ENCODE results near the gene MSI2. TPM values are rescaled to one million over a fixed set of nuclear protein-coding genes. Genes with fewer than 3 reads are reported as not detected.

Gene MSI2
- total RNA-seq, 3 donors from 2014 or later = 40.6 to 56.2 (median 54.3) TPM

DNA sequence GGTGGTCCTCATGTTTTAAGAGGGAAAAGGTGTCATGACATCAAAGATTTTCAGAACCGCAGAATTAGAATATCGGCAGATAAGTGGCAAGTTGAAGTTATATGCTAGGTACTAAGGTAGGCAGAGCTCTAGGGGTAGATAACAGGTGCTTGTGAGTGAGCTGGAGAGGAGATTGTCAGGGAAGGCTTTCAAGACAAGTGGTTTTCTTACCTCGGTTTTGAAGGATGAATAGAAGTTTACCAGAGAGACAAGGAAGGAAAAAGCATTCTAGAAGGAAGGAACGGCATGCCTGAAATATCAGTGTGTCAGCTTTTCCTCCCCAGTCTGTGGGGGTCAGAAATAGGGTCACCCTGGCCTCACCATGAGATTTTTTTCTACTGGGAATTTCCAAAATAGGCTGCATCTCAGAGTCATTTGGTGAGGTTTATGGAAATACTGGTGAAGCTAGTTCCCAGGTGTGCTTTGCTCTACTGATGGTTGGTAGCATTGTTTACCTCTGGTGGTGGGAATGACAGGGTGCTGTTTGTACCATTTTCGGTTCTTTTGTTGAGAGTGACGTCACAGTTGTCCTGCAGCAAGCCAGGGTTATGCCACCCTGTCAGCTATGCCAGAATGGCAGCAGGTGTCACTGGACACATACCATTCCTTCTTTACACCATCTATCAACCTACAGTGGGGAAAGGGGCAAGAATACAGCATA, 112.5 kb downstream of the MSI2 start:
- H3K4me3 Mint-ChIP-seq = no peak overlapping the region
- DNase-seq (no peak), ATAC-seq (no peak)

DNA sequence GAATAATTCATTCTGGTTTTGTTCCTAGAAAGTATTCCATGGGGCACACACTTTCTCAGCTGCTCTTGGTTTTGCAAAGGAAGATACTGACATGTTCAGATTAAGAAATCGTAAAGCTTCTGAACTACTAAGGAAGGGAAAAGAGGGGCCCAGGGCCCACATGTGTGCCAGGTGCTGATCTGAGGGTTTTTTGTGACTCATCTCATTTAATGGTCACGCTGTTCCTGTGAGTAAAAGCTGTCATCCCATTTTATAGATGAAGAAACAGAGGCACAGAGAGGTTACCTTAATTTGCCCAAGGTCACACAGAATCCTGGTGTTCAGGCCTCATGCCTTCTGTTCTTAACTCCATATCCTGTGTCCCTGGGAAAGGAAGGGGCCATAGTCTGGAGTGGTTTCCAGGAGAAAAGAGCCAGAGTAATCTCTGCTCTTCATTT, 113.2 kb downstream of the MSI2 start:
- ATAC-seq (no peak), DNase-seq (no peak)
- peaks cover 26% of the 10 kb centered on the region for H3K4me1 Mint-ChIP-seq (ENCODE audit: low read depth)
- H3K27me3 Mint-ChIP-seq (ENCODE audit: low read depth) = no peaks in the 10 kb centered on the region
- peaks cover 10% of the 10 kb centered on the region for H3K36me3 Mint-ChIP-seq (ENCODE audit: insufficient read depth)
- no peaks in the 10 kb centered on the region for H3K9me3 Mint-ChIP-seq
- H3K4me3 Mint-ChIP-seq = no peak overlapping the region

More for the DNA sequence above, 112.5 kb downstream of the MSI2 start:
- Mint-ChIP-seq H3K27me3 (ENCODE audit: low read depth) (no peaks in the 10 kb centered on the region), H3K9me3 (no peaks in the 10 kb centered on the region), H3K4me1 (ENCODE audit: low read depth) (peaks cover 26% of the 10 kb centered on the region), H3K36me3 (ENCODE audit: insufficient read depth) (peaks cover 10% of the 10 kb centered on the region)

DNA sequence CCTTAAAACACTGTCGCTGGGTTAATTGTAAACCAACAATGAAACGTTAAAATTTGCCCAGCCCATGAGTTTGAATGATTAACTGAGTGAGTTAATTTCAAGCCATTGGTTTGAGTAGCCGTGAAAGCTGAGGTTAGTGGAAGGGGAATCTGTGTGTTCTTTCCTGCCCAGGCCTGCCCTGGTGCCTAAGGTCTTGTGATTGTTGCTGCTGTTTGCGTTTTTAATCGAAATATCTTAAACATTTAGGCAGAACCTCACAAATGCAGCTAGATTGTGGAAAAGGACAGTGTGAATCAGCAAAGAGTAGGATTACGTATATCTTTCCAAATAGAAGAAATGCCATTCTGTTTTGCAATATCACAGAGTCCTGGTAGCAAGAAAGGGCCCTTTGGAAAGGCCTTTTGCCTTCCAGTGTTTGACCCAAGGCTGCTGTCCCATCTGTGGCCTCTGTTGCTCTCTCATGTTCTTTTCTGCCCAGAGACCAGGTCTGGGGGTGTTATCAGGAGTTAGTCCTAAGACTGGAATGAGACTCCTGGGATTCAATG, 113.8 kb downstream of the MSI2 start:
- peaks cover 13% of the 10 kb centered on the region for H3K36me3 Mint-ChIP-seq (ENCODE audit: insufficient read depth)
- ATAC-seq (no peak), DNase-seq (no peak)
- H3K4me1 Mint-ChIP-seq (ENCODE audit: low read depth) = peaks cover 28% of the 10 kb centered on the region
- H3K27me3 Mint-ChIP-seq (ENCODE audit: low read depth) = no peaks in the 10 kb centered on the region
- no peak overlapping the region for H3K4me3 Mint-ChIP-seq
- H3K9me3 Mint-ChIP-seq = no peaks in the 10 kb centered on the region

DNA sequence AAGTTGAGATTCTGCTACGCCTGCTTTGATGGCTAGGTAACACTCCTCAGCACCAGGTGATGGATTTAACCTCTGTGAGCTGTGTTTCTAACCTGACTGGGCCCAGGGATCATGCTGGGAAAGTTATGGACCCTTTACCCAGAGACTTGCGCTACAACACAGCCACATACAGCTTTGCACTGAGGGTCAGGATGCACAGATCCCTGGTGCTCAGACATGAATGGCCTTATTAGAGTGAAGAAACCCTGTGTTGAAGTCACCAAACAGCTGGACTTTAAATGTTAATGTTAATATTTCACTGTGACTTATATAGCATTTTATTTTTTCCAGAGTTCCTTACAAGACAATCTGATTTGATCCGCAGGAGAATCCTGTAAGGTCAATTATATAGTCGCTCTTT, 114.3 kb downstream of the MSI2 start:
- DNase-seq (no peak), ATAC-seq (no peak)
- Mint-ChIP-seq H3K4me1 (ENCODE audit: low read depth) (peaks cover 23% of the 10 kb centered on the region), H3K4me3 (no peak overlapping the region), H3K9me3 (no peaks in the 10 kb centered on the region), H3K36me3 (ENCODE audit: insufficient read depth) (peaks cover 15% of the 10 kb centered on the region), H3K27me3 (ENCODE audit: low read depth) (no peaks in the 10 kb centered on the region)

- Mint-ChIP-seq H3K4me3 (no peak overlapping the region), H3K36me3 (ENCODE audit: insufficient read depth) (peaks cover 15% of the 10 kb centered on the region), H3K27me3 (ENCODE audit: low read depth) (no peaks in the 10 kb centered on the region), H3K9me3 (no peaks in the 10 kb centered on the region), H3K4me1 (ENCODE audit: low read depth) (peaks cover 14% of the 10 kb centered on the region)
- no peak for DNase-seq
- ATAC-seq = no peak
These were observed 115.8 kb downstream of the MSI2 start for GRCh38 chr17:57372156-57372555.

DNA sequence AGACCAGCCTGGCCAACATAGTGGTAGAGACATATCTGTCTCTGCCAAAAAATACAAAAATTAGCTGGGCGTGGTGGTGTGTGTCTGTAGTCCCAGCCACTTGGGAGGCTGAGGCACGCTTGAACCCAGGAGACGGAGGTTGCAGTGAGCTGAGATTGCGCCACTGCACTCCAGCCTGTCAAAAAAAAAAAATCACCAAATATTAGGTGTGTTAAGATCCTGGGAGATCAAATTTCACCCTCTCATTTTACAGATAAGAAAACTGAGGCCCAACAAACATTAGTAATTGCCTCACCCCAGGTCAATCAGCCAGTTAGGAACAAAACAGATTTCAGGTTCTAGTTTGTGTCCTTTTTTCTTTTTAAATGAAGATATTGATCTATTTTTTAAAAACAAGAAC, 116.7 kb downstream of the MSI2 start:
- peaks cover 15% of the 10 kb centered on the region for H3K36me3 Mint-ChIP-seq (ENCODE audit: insufficient read depth)
- H3K4me1 Mint-ChIP-seq (ENCODE audit: low read depth) = peaks cover 16% of the 10 kb centered on the region
- no peak overlapping the region for H3K4me3 Mint-ChIP-seq
- no peak for DNase-seq
- no peaks in the 10 kb centered on the region for H3K27me3 Mint-ChIP-seq (ENCODE audit: low read depth)
- no peak for ATAC-seq
- no peaks in the 10 kb centered on the region for H3K9me3 Mint-ChIP-seq

DNA sequence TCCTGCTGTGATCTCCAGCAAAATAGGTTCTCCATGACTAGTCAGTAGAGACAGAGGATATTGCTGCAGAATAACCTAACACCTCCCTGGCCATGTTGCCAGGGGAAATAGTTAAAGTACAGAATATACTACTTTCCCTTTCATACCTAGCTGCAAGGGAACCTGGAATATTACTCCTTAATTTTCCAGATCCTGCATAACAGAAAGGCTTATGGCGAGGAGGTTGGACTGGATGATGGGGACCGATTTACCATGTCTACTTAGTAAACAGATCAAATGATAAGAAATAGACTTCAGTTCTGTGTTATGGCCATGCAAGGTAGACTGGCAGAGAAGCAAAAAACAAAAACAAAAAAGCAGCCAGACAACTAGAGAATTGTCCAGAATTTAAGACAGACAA, 117.4 kb downstream of the MSI2 start:
- Mint-ChIP-seq H3K4me3 (no peak overlapping the region), H3K4me1 (ENCODE audit: low read depth) (peaks cover 17% of the 10 kb centered on the region), H3K36me3 (ENCODE audit: insufficient read depth) (peaks cover 15% of the 10 kb centered on the region)

GRCh38 chr17:57375040-57375769, 118.9 kb downstream of the MSI2 start:
- H3K27me3 Mint-ChIP-seq (ENCODE audit: low read depth) = no peaks in the 10 kb centered on the region
- peaks cover 20% of the 10 kb centered on the region for H3K4me1 Mint-ChIP-seq (ENCODE audit: low read depth)
- H3K9me3 Mint-ChIP-seq = no peaks in the 10 kb centered on the region
- DNase-seq = no peak
- ATAC-seq = no peak
- H3K36me3 Mint-ChIP-seq (ENCODE audit: insufficient read depth) = peaks cover 17% of the 10 kb centered on the region
- H3K4me3 Mint-ChIP-seq = no peak overlapping the region

More for the DNA sequence above, 117.4 kb downstream of the MSI2 start:
- no peak for ATAC-seq
- H3K27me3 Mint-ChIP-seq (ENCODE audit: low read depth) = no peaks in the 10 kb centered on the region
- DNase-seq = no peak
- H3K9me3 Mint-ChIP-seq = no peaks in the 10 kb centered on the region

- H3K9me3 Mint-ChIP-seq = no peaks in the 10 kb centered on the region
- peaks cover 20% of the 10 kb centered on the region for H3K4me1 Mint-ChIP-seq (ENCODE audit: low read depth)
- peaks cover 17% of the 10 kb centered on the region for H3K36me3 Mint-ChIP-seq (ENCODE audit: insufficient read depth)
- DNase-seq (no peak), ATAC-seq (no peak)
- H3K4me3 Mint-ChIP-seq = no peak overlapping the region
- no peaks in the 10 kb centered on the region for H3K27me3 Mint-ChIP-seq (ENCODE audit: low read depth)
These were observed 119.5 kb downstream of the MSI2 start for GRCh38 chr17:57375770-57376225.

GRCh38 chr17:57377094-57377493, 120.8 kb downstream of the MSI2 start:
- no peak overlapping the region for H3K4me3 Mint-ChIP-seq
- H3K36me3 Mint-ChIP-seq (ENCODE audit: insufficient read depth) = peaks cover 20% of the 10 kb centered on the region
- H3K4me1 Mint-ChIP-seq (ENCODE audit: low read depth) = peaks cover 20% of the 10 kb centered on the region
- no peaks in the 10 kb centered on the region for H3K9me3 Mint-ChIP-seq
- no peak for DNase-seq
- no peaks in the 10 kb centered on the region for H3K27me3 Mint-ChIP-seq (ENCODE audit: low read depth)
- no peak for ATAC-seq

DNA sequence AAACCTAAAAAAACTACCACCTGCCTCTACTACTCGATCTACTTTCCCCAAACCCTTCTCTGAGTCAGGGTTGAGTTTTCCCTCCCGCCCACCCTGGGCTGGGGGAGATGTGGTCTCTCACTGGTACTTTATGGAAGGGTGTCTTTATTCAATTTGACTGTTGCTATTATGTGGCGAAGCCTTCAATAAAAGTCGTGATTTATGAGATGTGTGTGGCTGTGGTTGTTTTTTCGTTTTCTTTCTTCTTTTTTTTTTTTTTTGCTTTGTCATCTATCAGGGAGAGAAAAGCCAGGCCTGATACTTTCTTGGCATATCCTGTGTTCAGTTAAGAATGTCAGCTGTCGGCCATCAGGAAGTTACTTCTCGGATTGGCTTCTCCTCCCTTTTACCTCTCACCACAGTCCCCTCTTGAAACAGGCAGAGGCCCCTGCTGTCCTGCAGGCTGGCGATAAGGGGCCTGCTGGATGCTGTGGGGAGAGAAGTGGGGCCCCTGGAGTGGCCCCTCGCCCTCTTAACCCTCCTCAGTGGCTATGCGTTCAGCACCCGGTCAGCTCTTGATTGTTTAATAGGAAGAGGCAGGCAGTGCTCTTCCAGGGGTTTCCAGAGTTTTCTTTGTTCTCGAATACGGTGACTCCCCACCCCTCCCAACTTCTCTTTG, 123.0 kb downstream of the MSI2 start:
- no peak for DNase-seq
- ATAC-seq = peak; percentile 46 to 53
- Mint-ChIP-seq H3K9me3 (peaks cover 6% of the 10 kb centered on the region), H3K27me3 (ENCODE audit: low read depth) (no peaks in the 10 kb centered on the region), H3K4me3 (no peak overlapping the region), H3K36me3 (ENCODE audit: insufficient read depth) (peaks cover 22% of the 10 kb centered on the region), H3K4me1 (ENCODE audit: low read depth) (peaks cover 20% of the 10 kb centered on the region)

DNA sequence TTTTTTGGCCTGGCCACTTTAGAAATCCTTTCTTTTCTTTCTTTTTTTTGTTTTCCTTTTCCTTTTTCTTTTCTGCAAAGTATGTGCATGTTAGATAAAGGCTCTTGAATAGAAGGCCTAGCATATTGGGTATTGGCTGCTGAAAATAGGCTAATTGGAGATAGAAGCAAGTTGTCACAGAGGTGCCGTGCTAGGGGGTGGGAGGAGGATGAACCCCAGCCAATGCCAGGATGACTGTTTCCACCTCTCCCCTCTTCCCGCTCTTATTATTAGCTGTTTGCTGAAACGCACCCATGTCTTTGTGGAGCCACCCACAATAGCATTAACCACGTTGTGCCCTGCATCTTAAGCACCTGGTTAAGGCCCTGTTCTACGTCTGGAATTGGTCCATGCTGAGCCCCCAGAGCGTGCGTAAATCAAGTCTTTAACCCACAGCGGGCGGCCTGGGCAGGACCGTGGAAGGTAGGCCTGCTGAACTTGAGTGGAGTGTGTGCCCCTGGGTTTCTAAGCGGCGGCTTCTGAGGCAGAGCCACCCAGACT, 123.6 kb downstream of the MSI2 start:
- Mint-ChIP-seq H3K4me1 (ENCODE audit: low read depth) (peaks cover 18% of the 10 kb centered on the region), H3K27me3 (ENCODE audit: low read depth) (no peaks in the 10 kb centered on the region), H3K36me3 (ENCODE audit: insufficient read depth) (peaks cover 25% of the 10 kb centered on the region), H3K9me3 (peaks cover 7% of the 10 kb centered on the region), H3K4me3 (no peak overlapping the region)
- ATAC-seq = no peak
- no peak for DNase-seq

GRCh38 chr17:57381498-57381897, 125.2 kb downstream of the MSI2 start:
- ATAC-seq (no peak), DNase-seq (no peak)
- Mint-ChIP-seq H3K27me3 (ENCODE audit: low read depth) (no peaks in the 10 kb centered on the region), H3K9me3 (peaks cover 19% of the 10 kb centered on the region), H3K4me3 (no peak overlapping the region), H3K4me1 (ENCODE audit: low read depth) (peaks cover 17% of the 10 kb centered on the region), H3K36me3 (ENCODE audit: insufficient read depth) (peaks cover 38% of the 10 kb centered on the region)

DNA sequence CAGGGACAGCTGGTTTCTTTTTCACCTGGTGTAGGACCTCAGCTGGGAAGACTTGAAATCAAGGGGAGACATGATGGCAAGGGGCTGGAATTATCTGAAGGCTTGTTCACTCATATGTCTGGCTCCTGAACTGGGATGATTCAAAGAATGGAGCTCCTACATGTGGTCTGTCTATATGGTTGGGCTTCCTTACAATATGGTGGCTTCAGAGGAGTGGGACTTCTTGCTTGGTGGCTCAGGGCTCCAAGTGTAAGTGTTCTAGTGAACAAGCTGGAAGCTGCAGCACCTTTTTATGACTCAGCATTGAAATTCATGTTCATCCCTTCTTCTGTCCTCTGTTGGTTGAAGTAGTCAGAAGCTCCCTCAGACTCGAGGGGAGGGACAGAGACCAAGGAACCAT, 127.9 kb downstream of the MSI2 start:
- ATAC-seq = no peak
- Mint-ChIP-seq H3K36me3 (ENCODE audit: insufficient read depth) (peaks cover 54% of the 10 kb centered on the region), H3K4me3 (no peak overlapping the region), H3K27me3 (ENCODE audit: low read depth) (no peaks in the 10 kb centered on the region), H3K4me1 (ENCODE audit: low read depth) (peaks cover 6% of the 10 kb centered on the region), H3K9me3 (peaks cover 32% of the 10 kb centered on the region)
- DNase-seq = no peak

All from activated T-cell treated with anti-CD3 and anti-CD28 coated beads, Interleukin-2, amount 50 U/mL, for 4 hours (primary cell).